ENCODE data around the gene DEFB114.
"Not testable (repeated sequence)": the region's sequence is repeated elsewhere in the genome, so short reads cannot be mapped to it uniquely, and the experiment has no call there.

Gene DEFB114

DNA sequence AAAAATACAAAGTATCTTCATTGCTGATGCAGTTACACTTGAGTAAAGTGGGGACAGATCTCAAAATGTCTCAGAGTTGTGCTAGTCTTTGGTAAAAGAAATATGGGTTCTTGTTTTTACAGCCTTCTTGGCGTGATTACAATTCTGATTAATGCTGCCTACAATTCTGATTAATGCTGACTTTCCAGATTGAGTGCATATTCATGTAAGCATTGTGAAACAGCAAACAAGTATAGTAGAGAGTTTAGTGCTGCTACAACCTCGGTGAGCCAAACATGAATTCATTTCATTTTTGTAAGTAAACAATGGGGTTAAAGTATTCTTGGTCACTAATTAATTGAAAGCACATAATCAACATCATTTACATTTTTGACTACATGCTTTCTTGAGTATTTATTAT is 5.6 kb upstream of the DEFB114 start, which contains the start of gene DEFB113:
TSS of gene DEFB113 (minus strand) at position 21 of the 400 bp plus-strand sequence. CDS start at position 21, 0 bp downstream.
- Histone ChIP-seq H3K9ac (ENCODE audit: low read length) (no peak within 1 kb of the TSS), H3K4me1 (ENCODE audit: control insufficient read depth, insufficient read depth, low read length) (no peaks in the 10 kb centered on the region), H3K36me3 (ENCODE audit: control insufficient read depth, insufficient read depth, low read length, severe bottlenecking) (no peaks in the 10 kb centered on the region), H3K9me3 (ENCODE audit: control insufficient read depth, low read length) (no peaks in the 10 kb centered on the region), H3K27me3 (replicated peaks; ENCODE audit: control insufficient read depth, insufficient read depth, low read length) (no peaks in the 10 kb centered on the region), H3K4me3 (ENCODE audit: low read length) (no peak within 1 kb of the TSS)
- DNase-seq (ENCODE audit: low read depth): no peak

DNA sequence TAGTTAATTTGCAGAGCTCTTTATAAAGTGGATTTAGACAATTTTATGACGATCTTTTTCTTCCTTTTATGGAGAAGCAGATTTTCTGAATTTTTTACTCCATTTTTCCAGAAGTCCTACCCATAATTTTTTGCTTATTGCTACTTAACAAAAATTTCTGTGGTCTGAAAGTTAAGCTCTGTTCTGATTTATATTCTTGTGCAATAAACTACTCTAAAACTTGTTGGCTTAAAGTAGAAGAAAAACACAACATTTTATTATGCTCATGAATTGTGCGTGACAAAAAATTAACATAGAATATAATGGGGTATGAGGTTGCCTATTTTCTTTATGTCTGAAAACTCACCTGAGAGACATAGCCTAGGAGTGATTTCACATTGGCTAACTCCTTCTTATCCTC is 2.9 kb upstream of the DEFB114 start:
- Histone ChIP-seq H3K4me3 (ENCODE audit: low read length) (no peak overlapping the region), H3K9me3 (ENCODE audit: control insufficient read depth, low read length) (no peaks in the 10 kb centered on the region), H3K36me3 (ENCODE audit: control insufficient read depth, insufficient read depth, low read length, severe bottlenecking) (no peaks in the 10 kb centered on the region), H3K27me3 (replicated peaks; ENCODE audit: control insufficient read depth, insufficient read depth, low read length) (no peaks in the 10 kb centered on the region), H3K9ac (ENCODE audit: low read length) (no peak overlapping the region), H3K4me1 (ENCODE audit: control insufficient read depth, insufficient read depth, low read length) (no peaks in the 10 kb centered on the region)
- DNase-seq (ENCODE audit: low read depth): no peak

DNA sequence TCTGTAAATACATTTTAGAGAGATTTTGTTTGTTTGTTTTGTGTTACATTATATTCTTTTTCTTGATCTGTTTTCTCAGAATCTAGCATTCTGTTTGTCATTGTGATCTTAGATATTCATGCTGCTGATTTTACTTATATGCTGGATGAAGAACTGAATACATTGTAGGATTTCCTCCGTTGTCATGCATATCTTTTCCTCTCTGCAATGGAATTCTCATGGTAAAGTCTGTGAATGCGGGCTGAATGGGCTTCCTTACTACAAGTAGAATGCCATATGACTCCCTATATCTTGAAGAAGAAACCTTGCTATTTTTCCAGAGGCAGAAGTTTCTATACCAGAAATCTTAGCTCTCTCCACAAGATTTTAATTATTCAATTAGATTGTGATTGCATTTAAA is 2.4 kb upstream of the DEFB114 start:
- no peaks in the 10 kb centered on the region for H3K36me3 ChIP-seq (ENCODE audit: control insufficient read depth, insufficient read depth, low read length, severe bottlenecking)
- H3K4me1 ChIP-seq (ENCODE audit: control insufficient read depth, insufficient read depth, low read length): no peaks in the 10 kb centered on the region
- DNase-seq (ENCODE audit: low read depth): no peak

DNA sequence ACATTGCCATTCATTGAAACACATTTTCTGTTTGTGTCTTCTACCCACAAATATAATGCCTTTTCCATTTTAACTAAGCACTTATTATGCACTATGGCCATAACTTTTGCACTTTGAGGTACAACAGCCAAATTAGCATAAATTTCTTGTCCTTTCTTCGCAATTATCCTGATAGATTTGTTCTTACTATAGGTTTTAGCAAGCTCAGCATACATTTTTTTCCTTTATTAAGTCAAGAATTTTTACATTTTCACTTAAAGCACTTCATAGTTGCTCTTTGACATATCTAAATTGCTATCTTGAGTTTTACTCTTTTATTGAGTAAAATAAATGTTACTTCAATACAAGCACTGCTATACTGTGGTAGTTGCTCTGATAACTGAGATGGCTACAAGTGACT is 5.8 kb downstream of the DEFB114 start:
- no peaks in the 10 kb centered on the region for H3K27me3 ChIP-seq (replicated peaks; ENCODE audit: control insufficient read depth, insufficient read depth, low read length)

More for the DNA sequence above, 2.4 kb upstream of the DEFB114 start:
- H3K9me3 ChIP-seq (ENCODE audit: control insufficient read depth, low read length): no peaks in the 10 kb centered on the region
- no peak overlapping the region for H3K4me3 ChIP-seq (ENCODE audit: low read length)
- no peak overlapping the region for H3K9ac ChIP-seq (ENCODE audit: low read length)
- H3K27me3 ChIP-seq (replicated peaks; ENCODE audit: control insufficient read depth, insufficient read depth, low read length): no peaks in the 10 kb centered on the region

DNA sequence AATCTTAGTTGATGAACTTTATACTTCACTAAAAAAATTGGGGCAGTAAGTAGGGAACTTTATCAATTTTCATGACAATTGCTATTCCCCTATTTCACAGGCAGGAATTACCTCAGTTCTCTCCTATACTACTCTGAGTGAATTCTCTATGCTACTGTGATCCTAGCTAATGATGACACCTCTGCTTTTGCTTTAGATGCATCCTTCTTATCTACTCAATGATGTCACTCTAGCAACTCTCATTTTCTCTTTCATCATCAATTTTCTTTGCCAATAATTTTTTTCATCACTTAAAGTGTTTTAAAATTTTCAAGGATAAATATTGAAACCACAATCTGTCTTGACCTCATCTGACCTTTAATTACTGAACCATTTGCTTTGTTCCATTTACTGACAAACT is 8.1 kb downstream of the DEFB114 start:
- H3K4me3 ChIP-seq (ENCODE audit: low read length): no peak overlapping the region
- no peaks in the 10 kb centered on the region for H3K27me3 ChIP-seq (replicated peaks; ENCODE audit: control insufficient read depth, insufficient read depth, low read length)
- no peaks in the 10 kb centered on the region for H3K9me3 ChIP-seq (ENCODE audit: control insufficient read depth, low read length)
- no peak overlapping the region for H3K9ac ChIP-seq (ENCODE audit: low read length)
- no peak for DNase-seq (ENCODE audit: low read depth)
- H3K36me3 ChIP-seq (ENCODE audit: control insufficient read depth, insufficient read depth, low read length, severe bottlenecking): no peaks in the 10 kb centered on the region
- H3K4me1 ChIP-seq (ENCODE audit: control insufficient read depth, insufficient read depth, low read length): no peaks in the 10 kb centered on the region

More for the DNA sequence above, 5.8 kb downstream of the DEFB114 start:
- H3K4me3 ChIP-seq (ENCODE audit: low read length): no peak overlapping the region
- no peaks in the 10 kb centered on the region for H3K36me3 ChIP-seq (ENCODE audit: control insufficient read depth, insufficient read depth, low read length, severe bottlenecking)
- H3K4me1 ChIP-seq (ENCODE audit: control insufficient read depth, insufficient read depth, low read length): no peaks in the 10 kb centered on the region
- H3K9ac ChIP-seq (ENCODE audit: low read length): no peak overlapping the region
- no peaks in the 10 kb centered on the region for H3K9me3 ChIP-seq (ENCODE audit: control insufficient read depth, low read length)
- no peak for DNase-seq (ENCODE audit: low read depth)

DNA sequence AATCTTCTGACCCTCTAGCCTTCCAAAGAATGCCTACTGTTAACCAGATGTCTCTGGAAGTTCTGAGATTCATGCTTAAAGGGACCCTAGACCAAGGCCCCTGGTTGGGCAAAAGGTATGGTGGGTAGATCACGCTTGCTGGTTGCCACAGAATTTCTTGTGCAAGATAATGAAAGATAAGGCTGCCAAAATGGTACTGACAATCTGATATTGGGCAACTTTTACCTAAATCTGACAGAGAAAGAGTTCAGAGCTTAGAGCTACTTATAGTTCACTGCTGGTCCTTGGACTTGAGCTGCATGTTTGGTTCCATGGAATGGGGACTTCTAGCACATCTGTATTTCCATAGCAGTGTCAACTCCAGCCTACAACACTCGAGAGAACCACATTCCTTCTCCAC is 12.0 kb downstream of the DEFB114 start:
- no peak overlapping the region for H3K4me3 ChIP-seq (ENCODE audit: low read length)
- H3K9ac ChIP-seq (ENCODE audit: low read length): no peak overlapping the region
- no peaks in the 10 kb centered on the region for H3K27me3 ChIP-seq (replicated peaks; ENCODE audit: control insufficient read depth, insufficient read depth, low read length)
- no peaks in the 10 kb centered on the region for H3K9me3 ChIP-seq (ENCODE audit: control insufficient read depth, low read length)
- no peak for DNase-seq (ENCODE audit: low read depth)
- H3K36me3 ChIP-seq (ENCODE audit: control insufficient read depth, insufficient read depth, low read length, severe bottlenecking): no peaks in the 10 kb centered on the region
- H3K4me1 ChIP-seq (ENCODE audit: control insufficient read depth, insufficient read depth, low read length): no peaks in the 10 kb centered on the region

DNA sequence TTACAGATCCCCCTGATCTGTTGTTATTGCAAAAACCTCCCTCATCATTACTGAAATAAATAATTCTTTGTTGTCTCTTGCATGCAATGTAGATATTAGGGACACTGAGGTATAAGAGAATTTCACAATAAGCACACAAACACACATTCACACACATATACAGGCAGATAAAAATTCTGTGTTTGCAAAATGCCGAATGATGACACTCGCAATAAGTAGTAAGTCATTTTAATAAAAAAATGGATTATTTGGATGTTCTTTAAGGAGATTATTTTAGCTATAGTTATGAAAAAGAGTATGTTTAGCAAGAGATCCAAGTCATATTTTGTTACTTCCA is 13.6 kb downstream of the DEFB114 start:
- no peak overlapping the region for H3K9ac ChIP-seq (ENCODE audit: low read length)
- no peaks in the 10 kb centered on the region for H3K36me3 ChIP-seq (ENCODE audit: control insufficient read depth, insufficient read depth, low read length, severe bottlenecking)
- DNase-seq (ENCODE audit: low read depth): no peak
- H3K9me3 ChIP-seq (ENCODE audit: control insufficient read depth, low read length): no peaks in the 10 kb centered on the region
- no peaks in the 10 kb centered on the region for H3K27me3 ChIP-seq (replicated peaks; ENCODE audit: control insufficient read depth, insufficient read depth, low read length)
- no peaks in the 10 kb centered on the region for H3K4me1 ChIP-seq (ENCODE audit: control insufficient read depth, insufficient read depth, low read length)
- no peak overlapping the region for H3K4me3 ChIP-seq (ENCODE audit: low read length)

DNA sequence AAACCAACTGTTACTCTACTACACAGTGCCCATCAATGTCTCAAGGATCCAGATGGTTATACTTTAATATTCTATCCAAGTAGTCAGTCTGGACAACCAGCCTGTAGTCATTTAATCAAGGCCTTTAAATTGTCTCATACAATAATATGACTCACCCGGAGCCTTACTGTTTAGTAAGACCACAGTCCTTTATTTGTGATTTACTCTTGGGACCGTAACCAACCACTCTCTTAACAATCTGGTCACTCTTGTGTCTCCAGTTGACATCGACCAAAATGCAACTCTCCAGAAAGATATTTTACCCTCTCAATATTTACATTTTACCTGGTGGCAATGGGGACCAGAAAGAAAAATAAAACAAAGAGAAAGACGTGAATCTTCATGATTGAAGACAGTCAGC is 14.9 kb downstream of the DEFB114 start:
- DNase-seq (ENCODE audit: low read depth): no peak
- H3K9me3 ChIP-seq (ENCODE audit: control insufficient read depth, low read length): peaks cover 11% of the 10 kb centered on the region
- no peaks in the 10 kb centered on the region for H3K36me3 ChIP-seq (ENCODE audit: control insufficient read depth, insufficient read depth, low read length, severe bottlenecking)
- no peaks in the 10 kb centered on the region for H3K4me1 ChIP-seq (ENCODE audit: control insufficient read depth, insufficient read depth, low read length)
- no peaks in the 10 kb centered on the region for H3K27me3 ChIP-seq (replicated peaks; ENCODE audit: control insufficient read depth, insufficient read depth, low read length)
- H3K9ac ChIP-seq (ENCODE audit: low read length): no peak overlapping the region
- H3K4me3 ChIP-seq (ENCODE audit: low read length): no peak overlapping the region

DNA sequence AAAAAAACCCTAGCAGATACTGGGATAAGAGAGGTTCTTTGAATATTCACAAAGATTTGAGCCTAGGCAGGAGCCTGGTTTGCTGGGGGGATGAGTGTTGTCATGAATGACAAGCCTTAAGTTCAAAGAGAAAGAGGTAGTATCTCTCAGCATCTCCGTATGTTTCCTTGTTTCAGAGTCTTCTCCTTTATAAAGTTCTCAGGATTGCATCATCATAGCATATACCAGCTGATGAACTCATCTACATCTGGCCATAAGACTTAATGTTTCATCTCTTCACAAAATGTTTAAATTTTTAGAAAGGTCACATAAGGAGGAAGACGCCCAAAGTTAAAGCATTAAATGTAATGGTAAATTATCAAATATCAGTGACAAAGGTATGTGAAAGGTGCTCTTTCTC is 17.1 kb downstream of the DEFB114 start:
- Histone ChIP-seq H3K9ac (ENCODE audit: low read length) (no peak overlapping the region), H3K9me3 (ENCODE audit: control insufficient read depth, low read length) (peaks cover 13% of the 10 kb centered on the region), H3K36me3 (ENCODE audit: control insufficient read depth, insufficient read depth, low read length, severe bottlenecking) (no peaks in the 10 kb centered on the region), H3K4me3 (ENCODE audit: low read length) (no peak overlapping the region), H3K27me3 (replicated peaks; ENCODE audit: control insufficient read depth, insufficient read depth, low read length) (no peaks in the 10 kb centered on the region), H3K4me1 (ENCODE audit: control insufficient read depth, insufficient read depth, low read length) (no peaks in the 10 kb centered on the region)
- DNase-seq (ENCODE audit: low read depth): no peak

DNA sequence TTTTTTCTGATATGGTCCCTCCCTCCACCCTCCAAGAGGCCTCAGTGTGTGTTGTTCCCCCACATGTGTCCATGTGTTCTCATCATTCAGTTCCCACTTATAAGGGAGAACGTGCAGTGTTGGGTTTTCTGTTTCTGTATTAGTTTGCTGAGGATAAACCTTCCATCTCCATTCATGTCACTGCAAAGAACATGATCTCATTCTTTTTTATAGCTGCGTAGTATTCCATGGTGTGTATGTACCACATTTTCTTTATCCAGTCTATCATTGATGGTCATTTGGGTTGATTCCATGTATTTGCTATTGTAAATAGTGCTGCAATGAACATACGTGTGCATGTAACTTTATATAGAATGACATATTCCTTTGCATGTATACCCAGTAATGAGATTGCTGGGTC is 19.9 kb downstream of the DEFB114 start:
- H3K36me3 ChIP-seq (ENCODE audit: control insufficient read depth, insufficient read depth, low read length, severe bottlenecking); H3K4me1 ChIP-seq (ENCODE audit: control insufficient read depth, insufficient read depth, low read length); H3K4me3 ChIP-seq (ENCODE audit: low read length); H3K27me3 ChIP-seq (replicated peaks; ENCODE audit: control insufficient read depth, insufficient read depth, low read length); H3K9ac ChIP-seq (ENCODE audit: low read length); DNase-seq (ENCODE audit: low read depth): not testable (repeated sequence)
- H3K9me3 ChIP-seq (ENCODE audit: control insufficient read depth, low read length): peaks cover 13% of the 10 kb centered on the region

DNA sequence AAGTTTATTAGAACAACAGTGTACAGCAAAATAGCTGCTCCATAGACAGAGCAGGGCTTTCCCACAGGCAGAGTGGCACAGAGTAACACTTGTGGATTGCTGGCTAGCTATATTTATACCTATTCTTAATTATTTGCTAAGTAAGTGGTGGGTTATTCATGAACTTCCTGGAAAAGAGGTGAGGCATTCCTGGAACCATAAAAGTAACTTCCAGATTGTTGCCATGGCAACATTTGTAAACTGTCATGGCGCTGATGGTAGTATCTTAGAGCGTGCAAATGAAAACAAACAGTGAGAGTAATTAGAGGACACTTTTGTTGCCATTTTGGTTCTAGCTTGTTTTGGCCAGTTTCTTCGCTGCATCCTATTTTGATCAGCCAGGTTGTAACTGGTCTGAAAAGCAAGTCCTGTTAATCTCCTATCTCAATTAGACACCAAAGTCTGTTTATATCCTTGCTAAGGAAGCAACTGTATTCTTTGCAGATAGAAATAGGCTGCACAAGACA is 23.9 kb downstream of the DEFB114 start:
- no peak for DNase-seq (ENCODE audit: low read depth)
- Histone ChIP-seq H3K4me3 (ENCODE audit: low read length) (no peak overlapping the region), H3K9me3 (ENCODE audit: control insufficient read depth, low read length) (peaks cover 11% of the 10 kb centered on the region), H3K36me3 (ENCODE audit: control insufficient read depth, insufficient read depth, low read length, severe bottlenecking) (no peaks in the 10 kb centered on the region), H3K4me1 (ENCODE audit: control insufficient read depth, insufficient read depth, low read length) (no peaks in the 10 kb centered on the region), H3K27me3 (replicated peaks; ENCODE audit: control insufficient read depth, insufficient read depth, low read length) (no peaks in the 10 kb centered on the region), H3K9ac (ENCODE audit: low read length) (no peak overlapping the region)

DNA sequence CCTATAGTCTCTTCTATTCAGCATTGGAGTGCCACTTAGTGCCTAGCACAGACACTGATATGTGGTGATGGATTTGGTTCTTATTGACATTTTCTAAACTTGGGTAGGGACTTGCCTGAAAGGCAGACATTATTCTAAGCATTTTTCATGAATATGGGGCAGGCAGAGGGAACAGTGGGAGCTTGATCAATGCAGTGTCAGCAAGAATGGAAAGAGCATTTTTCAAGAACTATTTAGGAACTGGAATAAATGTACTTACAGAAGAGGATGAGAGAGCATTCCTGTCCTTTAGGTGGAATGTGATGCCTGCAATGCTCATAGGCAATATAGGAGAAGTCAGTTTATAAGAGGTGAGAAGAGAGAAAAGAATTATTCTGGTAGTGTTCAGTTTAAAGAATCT is 26.2 kb downstream of the DEFB114 start:
- H3K9ac ChIP-seq (ENCODE audit: low read length): no peak overlapping the region
- no peaks in the 10 kb centered on the region for H3K27me3 ChIP-seq (replicated peaks; ENCODE audit: control insufficient read depth, insufficient read depth, low read length)
- no peaks in the 10 kb centered on the region for H3K9me3 ChIP-seq (ENCODE audit: control insufficient read depth, low read length)
- H3K4me3 ChIP-seq (ENCODE audit: low read length): no peak overlapping the region
- no peaks in the 10 kb centered on the region for H3K36me3 ChIP-seq (ENCODE audit: control insufficient read depth, insufficient read depth, low read length, severe bottlenecking)
- DNase-seq (ENCODE audit: low read depth): no peak
- no peaks in the 10 kb centered on the region for H3K4me1 ChIP-seq (ENCODE audit: control insufficient read depth, insufficient read depth, low read length)

Measured in adipocyte (in vitro differentiated cells).